ENCODE results near the gene IGSF21. TPM values are rescaled to one million over a fixed set of nuclear protein-coding genes. Genes with fewer than 3 reads are reported as not detected.

Gene IGSF21
- total RNA-seq, 6 experiments from 2014 or later: not detected

DNA sequence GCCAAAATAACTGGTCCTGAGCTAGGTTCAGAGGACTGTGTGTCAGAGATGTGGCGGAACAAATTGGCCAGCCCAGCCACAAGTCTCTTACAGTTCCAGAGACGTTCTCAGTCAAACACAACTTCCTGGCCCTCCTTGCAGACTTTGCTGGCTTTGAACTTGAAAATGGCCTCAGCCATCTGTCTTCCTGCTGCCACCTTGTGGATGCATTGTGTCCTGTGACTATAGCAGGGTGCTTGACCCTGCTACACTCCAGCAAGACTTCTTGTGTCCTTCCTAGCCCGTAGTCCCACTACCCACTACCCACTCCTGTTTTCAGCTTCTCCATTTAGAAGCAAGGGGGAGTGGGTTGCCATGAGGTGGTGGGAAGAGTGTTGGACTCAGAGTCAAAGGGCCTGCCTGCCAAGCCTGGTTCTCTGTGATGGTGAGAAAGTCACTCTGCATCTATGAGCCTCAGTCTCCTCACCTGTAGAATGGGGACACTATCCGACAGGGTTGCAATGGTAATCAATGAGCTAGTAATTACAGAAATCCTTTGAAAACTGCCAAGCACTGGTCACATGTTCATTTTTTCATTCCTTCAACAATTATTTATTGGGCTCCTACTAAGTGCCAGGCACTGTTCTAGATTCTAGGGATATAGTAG, 109.9 kb downstream of the IGSF21 start:
- peaks cover under 1% of the 10 kb centered on the region for H3K27me3 Mint-ChIP-seq (ENCODE audit: insufficient read depth)
- H3K36me3 Mint-ChIP-seq (ENCODE audit: low read depth): no peaks in the 10 kb centered on the region; the same call in 1 of the 2 replicates
- H3K9me3 Mint-ChIP-seq: peaks cover 66% of the 10 kb centered on the region
- H3K4me3 Mint-ChIP-seq: no peak overlapping the region
- no peak overlapping the region for H3K27ac Mint-ChIP-seq
- TF ChIP-seq, protein P1, sequence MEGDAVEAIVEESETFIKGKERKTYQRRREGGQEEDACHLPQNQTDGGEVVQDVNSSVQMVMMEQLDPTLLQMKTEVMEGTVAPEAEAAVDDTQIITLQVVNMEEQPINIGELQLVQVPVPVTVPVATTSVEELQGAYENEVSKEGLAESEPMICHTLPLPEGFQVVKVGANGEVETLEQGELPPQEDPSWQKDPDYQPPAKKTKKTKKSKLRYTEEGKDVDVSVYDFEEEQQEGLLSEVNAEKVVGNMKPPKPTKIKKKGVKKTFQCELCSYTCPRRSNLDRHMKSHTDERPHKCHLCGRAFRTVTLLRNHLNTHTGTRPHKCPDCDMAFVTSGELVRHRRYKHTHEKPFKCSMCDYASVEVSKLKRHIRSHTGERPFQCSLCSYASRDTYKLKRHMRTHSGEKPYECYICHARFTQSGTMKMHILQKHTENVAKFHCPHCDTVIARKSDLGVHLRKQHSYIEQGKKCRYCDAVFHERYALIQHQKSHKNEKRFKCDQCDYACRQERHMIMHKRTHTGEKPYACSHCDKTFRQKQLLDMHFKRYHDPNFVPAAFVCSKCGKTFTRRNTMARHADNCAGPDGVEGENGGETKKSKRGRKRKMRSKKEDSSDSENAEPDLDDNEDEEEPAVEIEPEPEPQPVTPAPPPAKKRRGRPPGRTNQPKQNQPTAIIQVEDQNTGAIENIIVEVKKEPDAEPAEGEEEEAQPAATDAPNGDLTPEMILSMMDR (IDR thresholded peaks at IDR 0.05): peak; percentile 42; the same call in 1 of the 2 replicates
- DNase-seq: peak; percentile 3
- no peaks in the 10 kb centered on the region for H3K4me1 Mint-ChIP-seq (ENCODE audit: low read depth)

DNA sequence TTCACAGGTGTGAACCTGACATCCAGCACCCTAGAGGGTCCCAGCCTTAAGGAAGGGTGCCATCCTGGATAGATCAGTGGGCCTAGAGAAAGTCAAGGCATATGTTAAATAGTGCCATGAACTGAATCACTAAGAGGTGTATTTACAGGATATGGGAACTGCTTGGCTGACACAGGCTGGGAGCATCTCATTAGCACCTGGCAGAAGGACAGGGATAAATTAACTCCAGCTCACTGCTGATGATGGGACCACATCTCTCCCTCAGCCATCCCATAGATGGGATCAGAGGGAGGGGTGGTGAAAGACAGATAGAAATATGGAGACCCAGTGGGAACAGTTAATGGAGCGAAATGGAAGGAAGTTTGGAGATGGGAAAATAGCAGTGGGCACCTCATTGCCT, 122.0 kb downstream of the IGSF21 start:
- TF ChIP-seq, protein P1 (IDR thresholded peaks at IDR 0.05): no peak
- Mint-ChIP-seq H3K9me3 (peaks cover 63% of the 10 kb centered on the region), H3K36me3 (ENCODE audit: low read depth) (no peaks in the 10 kb centered on the region), H3K27me3 (ENCODE audit: insufficient read depth) (peaks cover 2% of the 10 kb centered on the region; the same call in 1 of the 2 replicates), H3K4me1 (ENCODE audit: low read depth) (no peaks in the 10 kb centered on the region), H3K4me3 (no peak overlapping the region), H3K27ac (no peak overlapping the region)
- no peak for DNase-seq

DNA sequence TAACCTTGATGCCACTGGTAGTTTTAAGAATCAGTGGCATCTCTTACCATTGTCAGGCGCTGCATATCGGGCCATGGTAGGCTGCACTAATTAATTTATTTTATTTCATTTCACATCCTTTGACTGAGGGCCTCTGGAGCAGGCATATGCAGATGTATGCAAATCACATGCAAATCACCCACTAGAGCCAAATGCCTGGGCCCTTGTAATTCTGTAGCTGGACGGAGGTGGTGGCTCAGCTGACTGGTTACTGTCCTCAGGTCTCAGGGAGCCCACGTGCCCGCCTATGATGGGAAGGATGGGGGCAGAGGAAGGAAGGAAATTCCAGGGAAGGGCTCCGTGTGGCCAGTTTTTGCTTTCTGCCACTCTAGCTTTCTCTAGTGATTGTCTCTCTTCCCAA, 122.7 kb downstream of the IGSF21 start:
- H3K27me3 Mint-ChIP-seq (ENCODE audit: insufficient read depth): peaks cover 1% of the 10 kb centered on the region; the same call in 1 of the 2 replicates
- TF ChIP-seq, protein P1 (IDR thresholded peaks at IDR 0.05): no peak
- H3K9me3 Mint-ChIP-seq: peaks cover 64% of the 10 kb centered on the region
- no peak overlapping the region for H3K4me3 Mint-ChIP-seq
- H3K27ac Mint-ChIP-seq: no peak overlapping the region
- no peak for DNase-seq
- no peaks in the 10 kb centered on the region for H3K4me1 Mint-ChIP-seq (ENCODE audit: low read depth)
- H3K36me3 Mint-ChIP-seq (ENCODE audit: low read depth): no peaks in the 10 kb centered on the region

DNA sequence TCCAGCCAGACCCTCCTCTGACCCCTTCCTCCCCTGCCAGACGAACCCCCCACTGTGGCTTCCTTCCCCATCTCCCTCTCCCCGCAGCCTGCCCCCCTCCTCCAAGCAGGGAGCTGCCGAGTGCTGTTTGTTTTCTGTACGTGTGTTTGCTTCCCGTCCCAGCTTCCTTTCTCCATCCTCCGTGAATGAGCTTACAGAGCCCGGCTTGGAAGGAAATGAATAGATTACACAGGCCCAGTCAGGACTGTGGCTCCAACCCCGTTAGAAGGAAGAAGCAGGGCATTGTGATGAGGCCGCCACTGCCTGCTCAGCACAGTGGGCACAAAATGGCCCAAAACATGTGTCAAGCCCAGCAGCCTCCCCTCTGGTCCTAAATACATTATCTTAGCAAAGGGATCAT, 123.2 kb downstream of the IGSF21 start:
- no peak for DNase-seq
- H3K4me1 Mint-ChIP-seq (ENCODE audit: low read depth): no peaks in the 10 kb centered on the region
- no peak overlapping the region for H3K4me3 Mint-ChIP-seq
- H3K9me3 Mint-ChIP-seq: peaks cover 64% of the 10 kb centered on the region
- no peak overlapping the region for H3K27ac Mint-ChIP-seq
- H3K36me3 Mint-ChIP-seq (ENCODE audit: low read depth): no peaks in the 10 kb centered on the region
- TF ChIP-seq, protein P1 (IDR thresholded peaks at IDR 0.05): no peak
- peaks cover under 1% of the 10 kb centered on the region; the same call in 1 of the 2 replicates for H3K27me3 Mint-ChIP-seq (ENCODE audit: insufficient read depth)

DNA sequence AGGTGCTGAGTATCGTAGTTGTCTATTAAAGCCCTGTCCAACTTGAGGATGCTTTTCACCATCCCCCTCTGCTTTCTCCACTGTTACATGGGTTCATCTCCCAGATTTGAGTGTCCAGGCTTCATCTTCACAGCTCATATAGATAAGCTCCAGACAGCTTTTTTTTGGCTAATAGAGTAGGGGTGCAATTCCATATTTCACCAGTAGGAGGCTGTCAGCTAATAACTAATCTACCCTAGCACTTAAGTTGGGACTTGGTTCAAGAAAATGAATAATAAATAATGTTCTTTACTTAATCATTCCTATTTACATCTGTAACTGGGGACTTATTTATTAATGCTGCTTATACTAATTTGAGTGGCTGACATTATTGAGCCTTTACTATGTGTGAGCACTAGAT, 124.5 kb downstream of the IGSF21 start:
- Mint-ChIP-seq H3K36me3 (ENCODE audit: low read depth) (no peaks in the 10 kb centered on the region), H3K4me1 (ENCODE audit: low read depth) (no peaks in the 10 kb centered on the region), H3K27me3 (ENCODE audit: insufficient read depth) (peaks cover 1% of the 10 kb centered on the region; the same call in 1 of the 2 replicates), H3K27ac (no peak overlapping the region), H3K9me3 (peaks cover 71% of the 10 kb centered on the region), H3K4me3 (no peak overlapping the region)
- DNase-seq: no peak
- TF ChIP-seq, protein P1 (IDR thresholded peaks at IDR 0.05): peak; percentile 68
